GM21447 (cell line): ENCODE measurements around the gene NMT1.

Experiments
- ATAC-seq: cut with Tn5 transposase; IDR thresholded peaks from one replicate; pipeline ENCODE4 v1.9.1; 2021; ENCODE audit not compliant: unreplicated experiment

NMT1 gene

DNA sequence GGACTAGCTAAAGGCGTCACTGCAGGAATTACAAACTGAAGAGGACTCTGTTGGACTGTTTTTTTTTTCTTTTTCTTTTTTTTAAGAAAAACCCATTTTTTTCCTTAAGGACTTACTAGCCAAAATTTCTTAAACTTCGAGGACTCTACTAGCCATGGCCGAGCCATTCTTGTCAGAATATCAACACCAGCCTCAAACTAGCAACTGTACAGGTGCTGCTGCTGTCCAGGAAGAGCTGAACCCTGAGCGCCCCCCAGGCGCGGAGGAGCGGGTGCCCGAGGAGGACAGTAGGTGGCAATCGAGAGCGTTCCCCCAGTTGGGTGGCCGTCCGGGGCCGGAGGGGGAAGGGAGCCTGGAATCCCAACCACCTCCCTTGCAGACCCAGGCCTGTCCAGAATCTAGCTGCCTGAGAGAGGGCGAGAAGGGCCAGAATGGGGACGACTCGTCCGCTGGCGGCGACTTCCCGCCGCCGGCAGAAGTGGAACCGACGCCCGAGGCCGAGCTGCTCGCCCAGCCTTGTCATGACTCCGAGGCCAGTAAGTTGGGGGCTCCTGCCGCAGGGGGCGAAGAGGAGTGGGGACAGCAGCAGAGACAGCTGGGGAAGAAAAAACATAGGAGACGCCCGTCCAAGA lies 88.0 kb downstream of the NMT1 start:
- peak; percentile 30 for ATAC-seq

DNA sequence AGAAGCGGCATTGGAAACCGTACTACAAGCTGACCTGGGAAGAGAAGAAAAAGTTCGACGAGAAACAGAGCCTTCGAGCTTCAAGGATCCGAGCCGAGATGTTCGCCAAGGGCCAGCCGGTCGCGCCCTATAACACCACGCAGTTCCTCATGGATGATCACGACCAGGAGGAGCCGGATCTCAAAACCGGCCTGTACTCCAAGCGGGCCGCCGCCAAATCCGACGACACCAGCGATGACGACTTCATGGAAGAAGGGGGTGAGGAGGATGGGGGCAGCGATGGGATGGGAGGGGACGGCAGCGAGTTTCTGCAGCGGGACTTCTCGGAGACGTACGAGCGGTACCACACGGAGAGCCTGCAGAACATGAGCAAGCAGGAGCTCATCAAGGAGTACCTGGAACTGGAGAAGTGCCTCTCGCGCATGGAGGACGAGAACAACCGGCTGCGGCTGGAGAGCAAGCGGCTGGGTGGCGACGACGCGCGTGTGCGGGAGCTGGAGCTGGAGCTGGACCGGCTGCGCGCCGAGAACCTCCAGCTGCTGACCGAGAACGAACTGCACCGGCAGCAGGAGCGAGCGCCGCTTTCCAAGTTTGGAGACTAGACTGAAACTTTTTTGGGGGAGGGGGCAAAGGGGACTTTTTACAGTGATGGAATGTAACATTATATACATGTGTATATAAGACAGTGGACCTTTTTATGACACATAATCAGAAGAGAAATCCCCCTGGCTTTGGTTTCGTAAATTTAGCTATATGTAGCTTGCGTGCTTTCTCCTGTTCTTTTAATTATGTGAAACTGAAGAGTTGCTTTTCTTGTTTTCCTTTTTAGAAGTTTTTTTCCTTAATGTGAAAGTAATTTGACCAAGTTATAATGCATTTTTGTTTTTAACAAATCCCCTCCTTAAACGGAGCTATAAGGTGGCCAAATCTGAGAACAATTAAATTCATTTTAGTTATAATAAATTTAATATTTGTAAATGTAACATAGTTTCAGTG lies 88.8 kb downstream of the NMT1 start:
- peak; percentile 2 for ATAC-seq

DNA sequence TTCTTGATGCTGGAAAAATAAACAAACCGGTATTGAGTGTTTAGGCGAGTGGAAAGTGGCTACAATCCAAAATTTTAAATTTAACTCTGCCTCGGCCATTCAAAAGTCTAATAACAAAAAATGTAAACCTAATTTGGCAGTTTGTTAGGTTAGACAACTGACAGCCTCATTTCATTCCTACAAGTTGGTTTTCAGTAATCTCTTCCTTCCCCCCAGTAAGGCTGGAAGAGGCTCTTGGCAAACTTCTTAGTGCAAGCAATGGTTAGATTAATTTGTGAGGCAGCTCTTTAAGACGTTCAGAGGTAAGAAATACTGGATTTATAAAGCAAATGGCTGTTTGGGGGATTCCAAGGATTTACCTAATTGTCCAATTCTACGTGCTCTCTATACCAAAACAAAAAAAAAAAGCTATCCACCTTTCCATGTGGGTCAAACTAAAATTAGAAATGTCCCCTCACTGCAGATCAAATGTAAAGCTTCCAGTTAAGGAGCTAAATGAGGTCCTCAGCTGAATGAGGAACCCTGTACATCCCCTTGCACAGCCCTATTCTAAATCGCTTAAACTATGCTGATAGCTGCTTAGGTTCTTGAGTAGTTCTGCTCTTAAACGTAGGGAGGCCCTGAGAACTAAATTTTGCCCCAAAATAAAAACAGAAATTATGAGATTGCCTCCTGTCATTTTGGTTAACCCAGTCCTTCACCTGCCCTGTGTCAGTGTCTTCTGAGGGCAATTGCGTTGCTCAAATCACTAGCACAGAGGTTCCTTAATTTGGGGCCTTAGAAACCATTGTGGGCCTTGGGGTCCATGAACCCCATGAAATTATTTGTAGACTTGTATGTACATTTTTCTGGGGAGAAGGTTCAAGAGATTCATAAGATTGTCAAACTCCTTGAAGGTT lies 90.0 kb downstream of the NMT1 start:
- no peak for ATAC-seq

DNA sequence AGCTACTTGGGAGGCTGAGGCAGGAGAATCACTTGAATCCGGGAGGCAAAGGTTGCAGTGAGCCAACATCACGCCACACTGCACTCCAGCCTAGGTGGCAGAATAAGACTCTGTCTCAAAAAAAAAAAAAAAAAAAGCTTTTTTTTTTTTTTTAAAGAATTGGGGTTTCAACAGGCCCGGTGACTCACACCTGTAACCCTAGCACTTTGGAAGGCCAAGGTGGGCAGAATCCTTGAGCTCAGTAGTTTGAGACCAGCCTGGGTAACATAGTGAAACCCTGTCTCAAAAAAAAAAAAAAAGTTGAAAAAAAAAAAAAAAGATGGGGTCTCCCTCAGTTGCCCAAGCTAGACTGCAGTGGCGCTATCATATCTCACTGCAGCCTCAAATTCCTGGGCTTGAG lies 93.9 kb downstream of the NMT1 start:
- no peak for ATAC-seq

DNA sequence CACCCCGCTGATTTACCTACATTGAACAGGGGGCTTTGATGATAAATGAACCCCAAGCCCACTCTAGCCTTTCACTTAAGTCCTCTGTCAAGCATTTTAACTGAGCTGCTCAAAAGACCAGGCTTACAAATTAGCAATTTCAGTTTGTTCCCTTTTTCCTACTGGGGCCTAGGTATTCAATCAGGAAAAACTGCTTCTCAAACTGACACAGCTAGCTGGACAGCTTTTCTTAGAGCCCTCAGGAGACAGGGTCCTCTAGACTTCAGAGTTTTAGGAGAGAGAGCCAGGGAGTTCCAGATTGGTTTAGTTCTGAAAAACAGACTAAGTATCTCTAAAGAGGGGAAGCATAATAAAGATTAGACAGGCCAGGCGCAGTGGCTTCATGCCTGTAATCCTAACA lies 94.4 kb downstream of the NMT1 start:
- ATAC-seq = no peak

DNA sequence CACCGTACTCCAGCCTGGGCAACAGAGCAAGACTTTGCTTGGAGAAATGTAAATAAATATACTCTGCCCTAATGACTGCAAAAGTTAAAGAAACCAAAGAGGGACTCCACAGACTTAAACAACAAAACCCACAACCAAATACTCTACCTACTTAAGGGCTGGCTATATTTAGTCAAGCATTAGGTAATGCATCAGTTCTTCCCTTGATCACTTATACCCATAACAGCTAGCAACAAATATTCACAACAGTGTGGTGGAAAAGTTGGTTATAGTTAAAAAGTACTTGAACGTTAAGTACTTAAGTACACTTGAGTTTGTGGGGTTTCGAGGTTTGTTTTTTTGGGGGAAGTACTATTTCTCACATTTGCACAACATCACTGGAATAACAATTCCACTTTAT lies 95.1 kb downstream of the NMT1 start:
- ATAC-seq = no peak
